H9 (cell line): ENCODE results near the gene DGKG. TPM values are rescaled to one million over a fixed set of nuclear protein-coding genes. Genes with fewer than 3 reads are reported as not detected.

Source experiments
- DNase-seq: peaks from one replicate; pipeline ENCODE4 v3.0.0-alpha.2; 2017
- H2AFZ ChIP-seq: one replicate; pipeline ENCODE4 v1.6.1; 2013; ENCODE audit warnings: mild to moderate bottlenecking, low read length, control low read depth, moderate library complexity
- H2AK5ac ChIP-seq: 2 replicates; pipeline ENCODE4 v1.6.1; 2013; ENCODE audit warnings: low read length, control low read depth, mixed read lengths; ENCODE audit not compliant: insufficient read length
- H2BK120ac ChIP-seq: one replicate; pipeline ENCODE4 v1.6.1; 2013; ENCODE audit warnings: low read depth, mild to moderate bottlenecking, low read length, control low read depth, inconsistent platforms; ENCODE audit not compliant: poor library complexity, severe bottlenecking
- H2BK12ac ChIP-seq: 2 replicates; pipeline ENCODE4 v1.6.1; 2013; ENCODE audit warnings: low read length, control low read depth, mixed read lengths, low read depth; ENCODE audit not compliant: insufficient read length
- H2BK15ac ChIP-seq: 2 replicates; pipeline ENCODE4 v1.6.1; 2013; ENCODE audit warnings: low read depth, low read length, control low read depth
- H2BK20ac ChIP-seq: one replicate; pipeline ENCODE4 v1.6.1; 2013; ENCODE audit warnings: low read depth, mild to moderate bottlenecking, low read length, control low read depth, inconsistent platforms; ENCODE audit not compliant: poor library complexity, severe bottlenecking
- H2BK5ac ChIP-seq: 2 replicates; pipeline ENCODE4 v1.6.1; 2013; ENCODE audit warnings: low read length, control low read depth, mixed read lengths; ENCODE audit not compliant: insufficient read length
- H3K14ac ChIP-seq: 2 replicates; pipeline ENCODE4 v1.6.1; 2013; ENCODE audit warnings: low read length, control low read depth; ENCODE audit not compliant: insufficient read depth
- H3K18ac ChIP-seq: 2 replicates; pipeline ENCODE4 v1.6.1; 2013; ENCODE audit warnings: low read depth, mild to moderate bottlenecking, mixed read lengths, low read length, control low read depth; ENCODE audit not compliant: insufficient read length
- H3K23ac ChIP-seq: 2 replicates; pipeline ENCODE4 v1.6.1; 2013; ENCODE audit warnings: low read length, control low read depth, mixed read lengths, low read depth; ENCODE audit not compliant: insufficient read length
- H3K23me2 ChIP-seq: 2 replicates; pipeline ENCODE4 v1.6.1; 2013; ENCODE audit warnings: low read depth, mild to moderate bottlenecking, mixed read lengths, low read length, control low read depth; ENCODE audit not compliant: insufficient read length, poor library complexity, severe bottlenecking
- H3K27ac ChIP-seq: 2 replicates; pipeline ENCODE4 v1.5.1; 2013; ENCODE audit warnings: low read length, control low read depth, mixed read lengths, low read depth; ENCODE audit not compliant: insufficient read length
- H3K27me3 ChIP-seq: 2 replicates; pipeline ENCODE4 v1.6.1; 2013; ENCODE audit warnings: low read length, control low read depth, inconsistent platforms; ENCODE audit not compliant: insufficient read depth
- H3K4ac ChIP-seq: 2 replicates; pipeline ENCODE4 v1.6.1; 2013; ENCODE audit warnings: low read depth, mild to moderate bottlenecking, control low read depth, inconsistent platforms, low read length, moderate library complexity
- H3K4me1 ChIP-seq: 2 replicates; pipeline ENCODE4 v1.6.1; 2013; ENCODE audit warnings: low read length, control low read depth, inconsistent platforms; ENCODE audit not compliant: insufficient read depth
- H3K4me2 ChIP-seq: 2 replicates; pipeline ENCODE4 v1.6.1; 2013; ENCODE audit warnings: low read length, control low read depth, mixed read lengths; ENCODE audit not compliant: insufficient read length, insufficient read depth
- H3K56ac ChIP-seq: 2 replicates; pipeline ENCODE4 v1.6.1; 2013; ENCODE audit warnings: low read depth, mild to moderate bottlenecking, mixed read lengths, low read length, control low read depth; ENCODE audit not compliant: insufficient read length
- H3K79me1 ChIP-seq: 2 replicates; pipeline ENCODE4 v1.6.1; 2013; ENCODE audit warnings: low read depth, mild to moderate bottlenecking, moderate library complexity, low read length, control low read depth, inconsistent platforms; ENCODE audit not compliant: insufficient read depth, poor library complexity, severe bottlenecking
- H3K79me2 ChIP-seq: 2 replicates; pipeline ENCODE4 v1.6.1; 2013; ENCODE audit warnings: low read length, control low read depth, inconsistent platforms; ENCODE audit not compliant: insufficient read depth
- H3K9ac ChIP-seq: 2 replicates; pipeline ENCODE4 v1.6.1; 2013; ENCODE audit warnings: low read length, control low read depth, mixed read lengths; ENCODE audit not compliant: insufficient read length; ENCODE audit errors: extremely low read depth
- H3K9me3 ChIP-seq: one replicate; pipeline ENCODE4 v1.6.1; 2013; ENCODE audit warnings: low read depth, low read length, inconsistent platforms; ENCODE audit not compliant: control insufficient read depth
- H3T11ph ChIP-seq: one replicate; pipeline ENCODE4 v1.6.1; 2013; ENCODE audit warnings: mild to moderate bottlenecking, low read length, control low read depth, inconsistent platforms
- H4K20me1 ChIP-seq: one replicate; pipeline ENCODE4 v1.6.1; 2013; ENCODE audit not compliant: control insufficient read depth, insufficient read length, insufficient read depth
- H4K5ac ChIP-seq: 2 replicates; pipeline ENCODE4 v1.6.1; 2013; ENCODE audit warnings: low read depth, mild to moderate bottlenecking, mixed read lengths, low read length, control low read depth; ENCODE audit not compliant: insufficient read length
- H4K8ac ChIP-seq: replicated peaks from 2 replicates; pipeline ENCODE4 v1.6.1; 2013; ENCODE audit warnings: low read length, control low read depth, mixed read lengths, low read depth; ENCODE audit not compliant: insufficient read length
- H4K91ac ChIP-seq: 2 replicates; pipeline ENCODE4 v1.6.1; 2013; ENCODE audit warnings: low read depth, mild to moderate bottlenecking, moderate library complexity, mixed read lengths, low read length, control low read depth; ENCODE audit not compliant: insufficient read length
- H3K27ac Mint-ChIP-seq, 3 experiments: 2 replicates in 2 of 3; 3 replicates in 1 of 3; pipeline ENCODE4 v1.8.0; 2020 to 2021; ENCODE audit warnings: mixed read lengths in 3 of 3, mild to moderate bottlenecking in 1 of 3, moderate library complexity in 1 of 3
- H3K27me3 Mint-ChIP-seq: 2 replicates; pipeline ENCODE4 v1.8.0; 2021; ENCODE audit warnings: low read depth, mild to moderate bottlenecking, moderate library complexity, mixed read lengths
- H3K36me3 Mint-ChIP-seq, 3 experiments: 2 replicates in 2 of 3; 3 replicates in 1 of 3; pipeline ENCODE4 v1.8.0; 2020 to 2021; ENCODE audit warnings: low read depth in 3 of 3, mixed read lengths in 3 of 3; ENCODE audit not compliant: insufficient read depth in 1 of 3
- H3K4me1 Mint-ChIP-seq, 2 experiments: 2 replicates each; pipeline ENCODE4 v1.8.0; 2020; ENCODE audit warnings: mixed read lengths in 2 of 2
- H3K4me3 Mint-ChIP-seq, 2 experiments: 2 replicates in 1 of 2; 3 replicates in 1 of 2; pipeline ENCODE4 v1.8.0; 2020 to 2021; ENCODE audit warnings: mild to moderate bottlenecking in 2 of 2, mixed read lengths in 2 of 2, moderate library complexity in 1 of 2
- H3K9me3 Mint-ChIP-seq, 2 experiments: 2 replicates in 1 of 2; 3 replicates in 1 of 2; pipeline ENCODE4 v1.8.0; 2020; ENCODE audit warnings: mild to moderate bottlenecking in 2 of 2, mixed read lengths in 2 of 2, moderate library complexity in 1 of 2
- whole genome bisulfite sequencing: extraction: QIAGEN DNeasy Blood & Tissue Kit; methylation state at CpG from one replicate; pipeline ENCODE4 v1.1.7; 2013; ENCODE audit warnings: missing lambda C conversion rate, low lambda C conversion rate, mixed read lengths; ENCODE audit not compliant: insufficient read length; ENCODE audit errors: extremely low coverage; 5-methylcytosine and 5-hydroxymethylcytosine counted together
- total RNA-seq: library from RNA; stranded (reverse); gene quantifications from 2 replicates; pipeline ENCODE4 v1.2.1, GENCODE V29; 2021
- TF ChIP-seq, protein P1 (sequence below): fragments of 200-600 bp; sonication (generic); conservative IDR thresholded peaks from 3 replicates; pipeline ENCODE4 v1.8.0; 2021; ENCODE audit warnings: antibody characterized with exemption, mild to moderate bottlenecking

The DGKG gene
- total RNA-seq, 1 experiment from 2014 or later: not detected

DNA sequence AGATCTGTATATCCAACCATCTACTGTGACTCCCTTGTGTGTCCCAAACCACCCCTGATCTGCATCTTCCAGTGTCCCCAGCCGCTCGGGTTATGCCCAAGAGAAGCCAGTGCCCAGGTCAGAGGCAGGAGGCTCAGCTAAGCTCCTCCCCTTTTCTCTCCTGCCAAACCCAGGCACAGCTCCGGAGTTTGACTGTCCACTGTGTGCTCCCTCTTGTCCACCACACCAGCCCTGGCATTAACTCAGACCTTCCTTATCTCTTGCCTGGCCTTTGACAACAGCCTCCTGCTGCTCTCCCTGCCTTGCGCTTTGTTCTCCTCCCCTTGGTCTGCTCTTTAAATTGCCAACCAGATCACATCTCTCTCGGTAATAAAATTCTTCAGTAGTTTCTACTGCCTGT lies 39.3 kb downstream of the DGKG start:
- Histone ChIP-seq H2BK12ac (no peak overlapping the region), H3K14ac (no peak overlapping the region), H3K9ac (no peak overlapping the region), H2AK5ac (no peak overlapping the region), H3K27me3 (no peaks in the 10 kb centered on the region), H3K9me3 (no peaks in the 10 kb centered on the region), H3T11ph (no peak overlapping the region), H2BK20ac (no peak overlapping the region), H2BK120ac (no peak overlapping the region), H3K79me2 (no peaks in the 10 kb centered on the region), H3K23ac (no peak overlapping the region), H3K27ac (no peak overlapping the region), H2AFZ (no peak overlapping the region), H4K5ac (no peak overlapping the region), H4K8ac (no peak overlapping the region), H3K79me1 (no peaks in the 10 kb centered on the region), H4K91ac (no peak overlapping the region), H4K20me1 (no peaks in the 10 kb centered on the region), H3K4me2 (no peak overlapping the region), H3K4me1 (no peaks in the 10 kb centered on the region), H2BK15ac (no peak overlapping the region), H3K23me2 (no peaks in the 10 kb centered on the region), H2BK5ac (no peak overlapping the region), H3K56ac (no peak overlapping the region), H3K4ac (no peak overlapping the region), H3K18ac (no peak overlapping the region)
- Mint-ChIP-seq H3K27me3 (peaks cover 25% of the 10 kb centered on the region), H3K27ac (no peak overlapping the region; a peak in 1 of 7 replicates), H3K4me1 (no peaks in the 10 kb centered on the region), H3K9me3 (no peaks in the 10 kb centered on the region), H3K36me3 (no peaks in the 10 kb centered on the region), H3K4me3 (no peak overlapping the region)
- TF ChIP-seq, protein P1, sequence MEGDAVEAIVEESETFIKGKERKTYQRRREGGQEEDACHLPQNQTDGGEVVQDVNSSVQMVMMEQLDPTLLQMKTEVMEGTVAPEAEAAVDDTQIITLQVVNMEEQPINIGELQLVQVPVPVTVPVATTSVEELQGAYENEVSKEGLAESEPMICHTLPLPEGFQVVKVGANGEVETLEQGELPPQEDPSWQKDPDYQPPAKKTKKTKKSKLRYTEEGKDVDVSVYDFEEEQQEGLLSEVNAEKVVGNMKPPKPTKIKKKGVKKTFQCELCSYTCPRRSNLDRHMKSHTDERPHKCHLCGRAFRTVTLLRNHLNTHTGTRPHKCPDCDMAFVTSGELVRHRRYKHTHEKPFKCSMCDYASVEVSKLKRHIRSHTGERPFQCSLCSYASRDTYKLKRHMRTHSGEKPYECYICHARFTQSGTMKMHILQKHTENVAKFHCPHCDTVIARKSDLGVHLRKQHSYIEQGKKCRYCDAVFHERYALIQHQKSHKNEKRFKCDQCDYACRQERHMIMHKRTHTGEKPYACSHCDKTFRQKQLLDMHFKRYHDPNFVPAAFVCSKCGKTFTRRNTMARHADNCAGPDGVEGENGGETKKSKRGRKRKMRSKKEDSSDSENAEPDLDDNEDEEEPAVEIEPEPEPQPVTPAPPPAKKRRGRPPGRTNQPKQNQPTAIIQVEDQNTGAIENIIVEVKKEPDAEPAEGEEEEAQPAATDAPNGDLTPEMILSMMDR: no peak
- no CpG with 5 or more reads among the region's 5 CpGs for WGBS
- no peak for DNase-seq
